Suprapubic skin (tissue), 4 donors: ENCODE data around the gene SLC6A19. TPM values are rescaled to one million over a fixed set of nuclear protein-coding genes. Genes with fewer than 3 reads are reported as not detected.

ENCODE experiments used
- DNase-seq, 2 donors: peaks; one replicate each; pipeline ENCODE4 v3.0.0-alpha.2; 2019; ENCODE audit warnings: low spot score in 2 of 2
- H3K27ac ChIP-seq: fragments of 200-600 bp; sonication (generic); one replicate; pipeline ENCODE4 v1.5.1; 2019
- H3K27me3 ChIP-seq: fragments of 200-600 bp; sonication (generic); one replicate; pipeline ENCODE4 v1.5.1; 2019
- H3K36me3 ChIP-seq: fragments of 200-600 bp; sonication (generic); one replicate; pipeline ENCODE4 v1.5.1; 2019
- H3K4me1 ChIP-seq: fragments of 200-600 bp; sonication (generic); one replicate; pipeline ENCODE4 v1.5.1; 2019
- H3K4me3 ChIP-seq: fragments of 200-600 bp; sonication (generic); one replicate; pipeline ENCODE4 v1.5.1; 2019; ENCODE audit warnings: mild to moderate bottlenecking
- H3K9me3 ChIP-seq: fragments of 200-600 bp; sonication (generic); one replicate; pipeline ENCODE4 v1.5.1; 2019
- CTCF ChIP-seq, 2 donors: fragments of 200-600 bp in 1 of 2; fragments of 450-650 bp in 1 of 2; sonication (generic) in 1 of 2; IDR thresholded peaks; one replicate each; pipeline ENCODE4 v1.5.1; 2016 to 2019; ENCODE audit warnings: antibody characterized with exemption in 2 of 2, mild to moderate bottlenecking in 1 of 2, moderate library complexity in 1 of 2
- EP300 ChIP-seq: sonication (generic); formaldehyde crosslinking; IDR thresholded peaks from one replicate; pipeline ENCODE4 v1.6.1; 2017; ENCODE audit warnings: antibody characterized with exemption
- POLR2A ChIP-seq, 2 donors: fragments of 450-650 bp; IDR thresholded peaks; one replicate each; pipeline ENCODE4 v1.6.1; 2017; ENCODE audit warnings: antibody characterized with exemption in 2 of 2, mild to moderate bottlenecking in 2 of 2, moderate library complexity in 2 of 2
- POLR2AphosphoS5 ChIP-seq, 3 donors: sonication (generic); formaldehyde crosslinking; IDR thresholded peaks; one replicate each; pipeline ENCODE4 v1.6.1; 2017; ENCODE audit warnings: antibody characterized with exemption in 3 of 3
- WGBS: methylation state at CpG from one replicate; pipeline ENCODE4 v1.1.5; 2018; 5-methylcytosine and 5-hydroxymethylcytosine counted together
- total RNA-seq, 4 donors: library from RNA; depleted of rRNA; stranded (reverse); fragments of >200 nt; gene quantifications; one replicate each; pipeline ENCODE4 v1.1.0, GENCODE V29; 2016

Gene SLC6A19
- total RNA-seq, 4 donors from 2014 or later, result 0.23 TPM; not detected in 3

- TF ChIP-seq CTCF (IDR thresholded peaks at IDR 0.05), result no peak
- Histone ChIP-seq H3K9me3 (no peaks in the 10 kb centered on the region), H3K36me3 (no peaks in the 10 kb centered on the region), H3K27me3 (peaks cover 53% of the 10 kb centered on the region), H3K4me3 (no peak overlapping the region), H3K27ac (no peak overlapping the region), H3K4me1 (no peaks in the 10 kb centered on the region)
- no peak for DNase-seq
- 67% methylated on average over 8 of the region's 12 CpGs for WGBS
These were observed 15.6 kb upstream of the SLC6A19 start for GRCh38 chr5:1185629-1186350.

- Histone ChIP-seq H3K9me3 (no peaks in the 10 kb centered on the region), H3K36me3 (no peaks in the 10 kb centered on the region), H3K27ac (no peak overlapping the region), H3K4me3 (no peak overlapping the region), H3K4me1 (no peaks in the 10 kb centered on the region), H3K27me3 (peaks cover 50% of the 10 kb centered on the region)
- TF ChIP-seq EP300 (no peak), POLR2AphosphoS5 (IDR thresholded peaks at IDR 0.05) (no peak), CTCF (IDR thresholded peaks at IDR 0.05) (no peak), POLR2A (IDR thresholded peaks at IDR 0.05) (no peak)
- DNase-seq, result no peak
- 48% methylated on average over 5 of the region's 18 CpGs for WGBS
These were observed 14.8 kb upstream of the SLC6A19 start for GRCh38 chr5:1186351-1187233.

- Histone ChIP-seq H3K27me3 (peaks cover 47% of the 10 kb centered on the region), H3K4me3 (no peak overlapping the region), H3K9me3 (no peaks in the 10 kb centered on the region), H3K4me1 (no peaks in the 10 kb centered on the region), H3K27ac (no peak overlapping the region), H3K36me3 (no peaks in the 10 kb centered on the region)
- DNase-seq, result no peak
- no peak for TF ChIP-seq EP300
- no peak for TF ChIP-seq POLR2AphosphoS5 (IDR thresholded peaks at IDR 0.05)
- no peak for TF ChIP-seq POLR2A (IDR thresholded peaks at IDR 0.05)
- TF ChIP-seq CTCF (IDR thresholded peaks at IDR 0.05), result no peak
- 79% methylated on average over 3 of the region's 18 CpGs for WGBS
These were observed 14.0 kb upstream of the SLC6A19 start for GRCh38 chr5:1187234-1187949.

- TF ChIP-seq POLR2AphosphoS5 (IDR thresholded peaks at IDR 0.05), result no peak
- TF ChIP-seq CTCF (IDR thresholded peaks at IDR 0.05), result no peak
- TF ChIP-seq POLR2A (IDR thresholded peaks at IDR 0.05), result no peak
- TF ChIP-seq EP300, result no peak
- Histone ChIP-seq H3K9me3 (no peaks in the 10 kb centered on the region), H3K36me3 (no peaks in the 10 kb centered on the region), H3K4me1 (no peaks in the 10 kb centered on the region), H3K27ac (no peak overlapping the region), H3K4me3 (no peak overlapping the region), H3K27me3 (peaks cover 47% of the 10 kb centered on the region)
- 85% methylated on average over 7 of the region's 8 CpGs for WGBS
- DNase-seq, result no peak
These were observed 13.5 kb upstream of the SLC6A19 start for GRCh38 chr5:1187950-1188334.

GRCh38 chr5:1188464-1188863 is 12.9 kb upstream of the SLC6A19 start:
- WGBS, result 52% methylated on average over 6 of the region's 6 CpGs
- Histone ChIP-seq H3K4me1 (no peaks in the 10 kb centered on the region), H3K9me3 (no peaks in the 10 kb centered on the region), H3K36me3 (no peaks in the 10 kb centered on the region), H3K27ac (no peak overlapping the region), H3K27me3 (peaks cover 50% of the 10 kb centered on the region), H3K4me3 (no peak overlapping the region)
- no peak for DNase-seq
- no peak for TF ChIP-seq POLR2AphosphoS5 (IDR thresholded peaks at IDR 0.05)
- no peak for TF ChIP-seq POLR2A (IDR thresholded peaks at IDR 0.05)
- TF ChIP-seq CTCF (IDR thresholded peaks at IDR 0.05), result no peak
- no peak for TF ChIP-seq EP300
